ENCODE results near the gene KNSTRN.

The KNSTRN gene

DNA sequence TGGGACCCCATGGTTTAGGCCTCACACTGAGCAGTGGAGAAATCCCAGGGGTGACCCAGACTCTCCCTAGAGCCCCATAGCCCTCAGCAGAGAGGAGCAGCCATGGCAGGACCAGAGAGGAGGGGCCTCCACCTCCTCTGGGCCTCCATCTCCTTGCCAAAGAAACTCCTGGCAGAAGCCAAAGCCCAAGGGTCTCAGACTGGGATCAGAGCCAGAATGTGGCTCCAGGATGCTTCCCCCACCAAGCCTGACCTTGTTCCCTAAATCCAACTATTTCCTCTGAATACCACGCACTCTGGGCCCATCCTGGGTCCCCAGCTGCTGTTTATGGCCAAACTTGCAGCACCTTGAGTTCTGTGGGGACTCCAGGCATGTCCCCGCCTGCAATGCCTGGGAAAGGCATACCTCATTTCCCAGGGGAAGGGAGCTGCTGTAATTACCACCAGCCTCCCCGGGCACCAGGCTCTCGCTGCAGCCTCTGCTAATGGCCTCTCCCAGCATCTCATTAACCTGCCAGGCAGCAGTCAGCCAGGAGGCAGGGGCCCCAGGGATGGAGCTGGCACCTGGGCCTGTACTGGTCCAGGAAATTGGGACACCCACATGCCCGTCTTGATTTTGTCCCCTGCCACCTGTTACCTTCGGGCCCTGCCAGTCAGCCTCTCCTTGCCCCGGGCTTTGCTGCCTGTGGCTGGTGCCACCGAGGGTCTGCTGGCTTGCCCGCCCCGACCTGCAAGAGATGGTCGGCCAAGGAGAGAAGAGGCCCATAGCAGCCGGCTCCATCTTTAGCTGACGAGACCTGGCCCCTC lies 46.4 kb upstream of the KNSTRN start (continued):
- TF ChIP-seq ZNF658 (tag by site-specific recombination; IDR thresholded peaks at IDR 0.05) (no peak), ZNF121 (tag by site-specific recombination; IDR thresholded peaks at IDR 0.05) (no peak), PRDM1 (tag by site-specific recombination; IDR thresholded peaks at IDR 0.05) (no peak), ZNF157 (tag by site-specific recombination; IDR thresholded peaks at IDR 0.05) (no peak), ZNF549 (tag by site-specific recombination; IDR thresholded peaks at IDR 0.05) (no peak)
- TF ChIP-seq, protein P1, sequence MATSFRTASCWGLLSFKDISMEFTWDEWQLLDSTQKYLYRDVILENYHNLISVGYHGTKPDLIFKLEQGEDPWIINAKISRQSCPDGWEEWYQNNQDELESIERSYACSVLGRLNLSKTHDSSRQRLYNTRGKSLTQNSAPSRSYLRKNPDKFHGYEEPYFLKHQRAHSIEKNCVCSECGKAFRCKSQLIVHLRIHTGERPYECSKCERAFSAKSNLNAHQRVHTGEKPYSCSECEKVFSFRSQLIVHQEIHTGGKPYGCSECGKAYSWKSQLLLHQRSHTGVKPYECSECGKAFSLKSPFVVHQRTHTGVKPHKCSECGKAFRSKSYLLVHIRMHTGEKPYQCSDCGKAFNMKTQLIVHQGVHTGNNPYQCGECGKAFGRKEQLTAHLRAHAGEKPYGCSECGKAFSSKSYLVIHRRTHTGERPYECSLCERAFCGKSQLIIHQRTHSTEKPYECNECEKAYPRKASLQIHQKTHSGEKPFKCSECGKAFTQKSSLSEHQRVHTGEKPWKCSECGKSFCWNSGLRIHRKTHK (tag by site-specific recombination; IDR thresholded peaks at IDR 0.05), result no peak
- TF ChIP-seq, protein P2, sequence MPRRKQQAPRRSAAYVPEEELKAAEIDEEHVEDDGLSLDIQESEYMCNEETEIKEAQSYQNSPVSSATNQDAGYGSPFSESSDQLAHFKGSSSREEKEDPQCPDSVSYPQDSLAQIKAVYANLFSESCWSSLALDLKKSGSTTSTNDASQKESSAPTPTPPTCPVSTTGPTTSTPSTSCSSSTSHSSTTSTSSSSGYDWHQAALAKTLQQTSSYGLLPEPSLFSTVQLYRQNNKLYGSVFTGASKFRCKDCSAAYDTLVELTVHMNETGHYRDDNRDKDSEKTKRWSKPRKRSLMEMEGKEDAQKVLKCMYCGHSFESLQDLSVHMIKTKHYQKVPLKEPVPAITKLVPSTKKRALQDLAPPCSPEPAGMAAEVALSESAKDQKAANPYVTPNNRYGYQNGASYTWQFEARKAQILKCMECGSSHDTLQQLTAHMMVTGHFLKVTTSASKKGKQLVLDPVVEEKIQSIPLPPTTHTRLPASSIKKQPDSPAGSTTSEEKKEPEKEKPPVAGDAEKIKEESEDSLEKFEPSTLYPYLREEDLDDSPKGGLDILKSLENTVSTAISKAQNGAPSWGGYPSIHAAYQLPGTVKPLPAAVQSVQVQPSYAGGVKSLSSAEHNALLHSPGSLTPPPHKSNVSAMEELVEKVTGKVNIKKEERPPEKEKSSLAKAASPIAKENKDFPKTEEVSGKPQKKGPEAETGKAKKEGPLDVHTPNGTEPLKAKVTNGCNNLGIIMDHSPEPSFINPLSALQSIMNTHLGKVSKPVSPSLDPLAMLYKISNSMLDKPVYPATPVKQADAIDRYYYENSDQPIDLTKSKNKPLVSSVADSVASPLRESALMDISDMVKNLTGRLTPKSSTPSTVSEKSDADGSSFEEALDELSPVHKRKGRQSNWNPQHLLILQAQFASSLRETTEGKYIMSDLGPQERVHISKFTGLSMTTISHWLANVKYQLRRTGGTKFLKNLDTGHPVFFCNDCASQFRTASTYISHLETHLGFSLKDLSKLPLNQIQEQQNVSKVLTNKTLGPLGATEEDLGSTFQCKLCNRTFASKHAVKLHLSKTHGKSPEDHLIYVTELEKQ (tag by site-specific recombination; IDR thresholded peaks at IDR 0.05; ENCODE audit: borderline replicate concordance), result no peak

DNA sequence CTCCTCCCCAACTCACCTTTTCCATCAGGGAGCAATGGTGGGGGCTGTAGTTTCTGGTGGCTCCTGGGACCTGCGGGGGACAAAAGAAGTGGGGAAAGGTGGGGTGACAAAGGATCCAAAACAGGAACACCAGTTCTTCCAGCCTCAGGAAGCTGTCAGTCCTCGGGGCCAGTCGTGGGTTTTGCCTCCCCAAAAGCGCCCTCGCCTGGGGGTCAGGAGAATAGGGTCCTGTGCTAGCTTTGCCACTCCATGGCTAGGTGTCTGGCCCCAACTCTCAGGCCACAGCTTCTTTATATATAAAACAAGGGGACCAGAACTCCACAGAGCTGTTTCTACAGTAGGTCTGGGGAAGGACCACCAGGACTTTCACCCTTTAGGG lies 45.8 kb upstream of the KNSTRN start:
- no peak overlapping the region for H3K27ac ChIP-seq (ENCODE audit: extremely low read depth, low read depth, low read length)
- H3K36me3 ChIP-seq (ENCODE audit: control insufficient read depth in 2 of 2, insufficient read depth in 1 of 2, low read length in 2 of 2), result no peaks in the 10 kb centered on the region
- ChIA-PET POLR2A (interaction anchor here (1.1 kb wide), 1 partner anchor 8 kb away, joined by 3 read pairs; no protein-coding TSS in a partner anchor), CTCF (interaction anchor here (0.9 to 7.1 kb wide), 11 partner anchors 10 to 65 kb away, joined by 3 to 82 read pairs (median 10); partner anchors contain the start of genes INAFM2 and PLCB2)
- TF ChIP-seq, protein P3, sequence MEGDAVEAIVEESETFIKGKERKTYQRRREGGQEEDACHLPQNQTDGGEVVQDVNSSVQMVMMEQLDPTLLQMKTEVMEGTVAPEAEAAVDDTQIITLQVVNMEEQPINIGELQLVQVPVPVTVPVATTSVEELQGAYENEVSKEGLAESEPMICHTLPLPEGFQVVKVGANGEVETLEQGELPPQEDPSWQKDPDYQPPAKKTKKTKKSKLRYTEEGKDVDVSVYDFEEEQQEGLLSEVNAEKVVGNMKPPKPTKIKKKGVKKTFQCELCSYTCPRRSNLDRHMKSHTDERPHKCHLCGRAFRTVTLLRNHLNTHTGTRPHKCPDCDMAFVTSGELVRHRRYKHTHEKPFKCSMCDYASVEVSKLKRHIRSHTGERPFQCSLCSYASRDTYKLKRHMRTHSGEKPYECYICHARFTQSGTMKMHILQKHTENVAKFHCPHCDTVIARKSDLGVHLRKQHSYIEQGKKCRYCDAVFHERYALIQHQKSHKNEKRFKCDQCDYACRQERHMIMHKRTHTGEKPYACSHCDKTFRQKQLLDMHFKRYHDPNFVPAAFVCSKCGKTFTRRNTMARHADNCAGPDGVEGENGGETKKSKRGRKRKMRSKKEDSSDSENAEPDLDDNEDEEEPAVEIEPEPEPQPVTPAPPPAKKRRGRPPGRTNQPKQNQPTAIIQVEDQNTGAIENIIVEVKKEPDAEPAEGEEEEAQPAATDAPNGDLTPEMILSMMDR (tag by site-specific recombination; IDR thresholded peaks at IDR 0.05), result 0 out of 2 replicates have a peak, but pooled peaks have one; percentile 31
- no peak for TF ChIP-seq REPIN1 (tag by site-specific recombination; IDR thresholded peaks at IDR 0.05; ENCODE audit: low read depth)
- no peak overlapping the region for H3K4me3 ChIP-seq (ENCODE audit: low read depth, low read length)
- peaks cover 10% of the 10 kb centered on the region for H3K4me1 ChIP-seq (ENCODE audit: control insufficient read depth, insufficient read depth, low read length)
- H3K9me3 ChIP-seq (ENCODE audit: control insufficient read depth, insufficient read depth, low read depth, low read length), result no peaks in the 10 kb centered on the region

DNA sequence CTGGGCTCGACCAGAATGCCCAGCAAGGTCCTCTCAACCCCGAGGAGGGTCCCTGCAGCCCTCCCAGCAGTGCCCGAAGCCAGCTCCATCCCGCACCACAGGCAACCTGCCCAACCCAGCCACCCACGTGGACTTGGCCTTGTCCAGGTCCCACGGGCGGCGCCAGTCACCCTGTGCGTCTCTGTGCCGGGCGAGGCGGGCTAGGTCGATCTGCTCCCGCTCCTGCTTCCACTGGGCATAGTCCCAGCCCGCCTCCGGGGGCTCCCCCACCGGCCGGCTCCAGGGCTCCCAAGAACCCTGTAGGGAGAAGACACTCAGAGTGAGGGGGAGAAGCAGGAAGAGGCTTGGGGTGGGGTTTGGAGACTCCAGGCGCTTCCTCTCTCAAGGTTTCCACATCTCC lies 44.9 kb upstream of the KNSTRN start:
- CTCF ChIA-PET, result interaction anchor here (1.0 to 7.1 kb wide), 14 partner anchors 9 to 305 kb away, joined by 3 to 82 read pairs (median 6); partner anchors contain the start of genes INAFM2 and PLCB2
- no peak overlapping the region for H3K4me3 ChIP-seq (ENCODE audit: low read depth, low read length)
- POLR2A ChIA-PET, result interaction anchor here (1.1 to 1.7 kb wide), 3 partner anchors 9 to 14 kb away, joined by 3 to 4 read pairs (median 3); no protein-coding TSS in a partner anchor
- H3K36me3 ChIP-seq (ENCODE audit: control insufficient read depth in 2 of 2, insufficient read depth in 1 of 2, low read length in 2 of 2), result no peaks in the 10 kb centered on the region
- peaks cover 10% of the 10 kb centered on the region for H3K4me1 ChIP-seq (ENCODE audit: control insufficient read depth, insufficient read depth, low read length)
- no peak overlapping the region for H3K27ac ChIP-seq (ENCODE audit: extremely low read depth, low read depth, low read length)
- H3K9me3 ChIP-seq (ENCODE audit: control insufficient read depth, insufficient read depth, low read depth, low read length), result no peaks in the 10 kb centered on the region
- TF ChIP-seq ZNF623 (tag by site-specific recombination; IDR thresholded peaks at IDR 0.05), result no peak
- TF ChIP-seq, protein P4, sequence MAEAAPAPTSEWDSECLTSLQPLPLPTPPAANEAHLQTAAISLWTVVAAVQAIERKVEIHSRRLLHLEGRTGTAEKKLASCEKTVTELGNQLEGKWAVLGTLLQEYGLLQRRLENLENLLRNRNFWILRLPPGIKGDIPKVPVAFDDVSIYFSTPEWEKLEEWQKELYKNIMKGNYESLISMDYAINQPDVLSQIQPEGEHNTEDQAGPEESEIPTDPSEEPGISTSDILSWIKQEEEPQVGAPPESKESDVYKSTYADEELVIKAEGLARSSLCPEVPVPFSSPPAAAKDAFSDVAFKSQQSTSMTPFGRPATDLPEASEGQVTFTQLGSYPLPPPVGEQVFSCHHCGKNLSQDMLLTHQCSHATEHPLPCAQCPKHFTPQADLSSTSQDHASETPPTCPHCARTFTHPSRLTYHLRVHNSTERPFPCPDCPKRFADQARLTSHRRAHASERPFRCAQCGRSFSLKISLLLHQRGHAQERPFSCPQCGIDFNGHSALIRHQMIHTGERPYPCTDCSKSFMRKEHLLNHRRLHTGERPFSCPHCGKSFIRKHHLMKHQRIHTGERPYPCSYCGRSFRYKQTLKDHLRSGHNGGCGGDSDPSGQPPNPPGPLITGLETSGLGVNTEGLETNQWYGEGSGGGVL (tag by site-specific recombination; IDR thresholded peaks at IDR 0.05), result no peak
- no peak for TF ChIP-seq SP3 (tag by site-specific recombination; IDR thresholded peaks at IDR 0.05)
- TF ChIP-seq, protein P5, sequence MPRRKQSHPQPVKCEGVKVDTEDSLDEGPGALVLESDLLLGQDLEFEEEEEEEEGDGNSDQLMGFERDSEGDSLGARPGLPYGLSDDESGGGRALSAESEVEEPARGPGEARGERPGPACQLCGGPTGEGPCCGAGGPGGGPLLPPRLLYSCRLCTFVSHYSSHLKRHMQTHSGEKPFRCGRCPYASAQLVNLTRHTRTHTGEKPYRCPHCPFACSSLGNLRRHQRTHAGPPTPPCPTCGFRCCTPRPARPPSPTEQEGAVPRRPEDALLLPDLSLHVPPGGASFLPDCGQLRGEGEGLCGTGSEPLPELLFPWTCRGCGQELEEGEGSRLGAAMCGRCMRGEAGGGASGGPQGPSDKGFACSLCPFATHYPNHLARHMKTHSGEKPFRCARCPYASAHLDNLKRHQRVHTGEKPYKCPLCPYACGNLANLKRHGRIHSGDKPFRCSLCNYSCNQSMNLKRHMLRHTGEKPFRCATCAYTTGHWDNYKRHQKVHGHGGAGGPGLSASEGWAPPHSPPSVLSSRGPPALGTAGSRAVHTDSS (tag by site-specific recombination; IDR thresholded peaks at IDR 0.05), result no peak
- no peak for TF ChIP-seq ZNF571 (tag by site-specific recombination; IDR thresholded peaks at IDR 0.05)
- TF ChIP-seq, protein P1 (tag by site-specific recombination; IDR thresholded peaks at IDR 0.05), result no peak
- TF ChIP-seq ZNF221 (tag by site-specific recombination; IDR thresholded peaks at IDR 0.05; ENCODE audit: borderline replicate concordance), result no peak
- no peak for TF ChIP-seq GFI1B (tag by site-specific recombination; IDR thresholded peaks at IDR 0.05)
- TF ChIP-seq ZNF624 (tag by site-specific recombination; IDR thresholded peaks at IDR 0.05), result no peak
- TF ChIP-seq, protein P6, sequence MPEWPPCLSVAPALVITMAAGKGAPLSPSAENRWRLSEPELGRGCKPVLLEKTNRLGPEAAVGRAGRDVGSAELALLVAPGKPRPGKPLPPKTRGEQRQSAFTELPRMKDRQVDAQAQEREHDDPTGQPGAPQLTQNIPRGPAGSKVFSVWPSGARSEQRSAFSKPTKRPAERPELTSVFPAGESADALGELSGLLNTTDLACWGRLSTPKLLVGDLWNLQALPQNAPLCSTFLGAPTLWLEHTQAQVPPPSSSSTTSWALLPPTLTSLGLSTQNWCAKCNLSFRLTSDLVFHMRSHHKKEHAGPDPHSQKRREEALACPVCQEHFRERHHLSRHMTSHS (tag by site-specific recombination; IDR thresholded peaks at IDR 0.05), result no peak
